Gastrocnemius medialis (tissue), 4 donors: Measurements from ENCODE around the gene PLA2G2A.

Experiments
- CTCF ChIP-seq, 5 experiments: fragments of 450-650 bp in 3 of 5; fragments of 200-600 bp in 2 of 5; sonication (generic) in 2 of 5; IDR thresholded peaks in 4 of 5; conservative IDR thresholded peaks in 1 of 5; 1 replicate in 4 of 5; 2 replicates in 1 of 5; pipeline ENCODE4 v1.5.1; 2016 to 2019; ENCODE audit warnings: antibody characterized with exemption in 5 of 5, mild to moderate bottlenecking in 3 of 5, moderate library complexity in 3 of 5
- POLR2A ChIP-seq, 2 donors: fragments of 450-650 bp; IDR thresholded peaks; one replicate each; pipeline ENCODE4 v1.6.1; 2017; ENCODE audit warnings: antibody characterized with exemption in 2 of 2, mild to moderate bottlenecking in 2 of 2, moderate library complexity in 2 of 2

GRCh38 chr1:19975423-19976193 is 3.8 kb downstream of the PLA2G2A start:
- TF ChIP-seq CTCF (IDR thresholded peaks at IDR 0.05 in 4 of 5, conservative IDR thresholded peaks at IDR 0.05 in 1 of 5) (no peak), POLR2A (IDR thresholded peaks at IDR 0.05) (no peak)
